ENCODE measurements around the gene USP9X.

The USP9X gene

DNA sequence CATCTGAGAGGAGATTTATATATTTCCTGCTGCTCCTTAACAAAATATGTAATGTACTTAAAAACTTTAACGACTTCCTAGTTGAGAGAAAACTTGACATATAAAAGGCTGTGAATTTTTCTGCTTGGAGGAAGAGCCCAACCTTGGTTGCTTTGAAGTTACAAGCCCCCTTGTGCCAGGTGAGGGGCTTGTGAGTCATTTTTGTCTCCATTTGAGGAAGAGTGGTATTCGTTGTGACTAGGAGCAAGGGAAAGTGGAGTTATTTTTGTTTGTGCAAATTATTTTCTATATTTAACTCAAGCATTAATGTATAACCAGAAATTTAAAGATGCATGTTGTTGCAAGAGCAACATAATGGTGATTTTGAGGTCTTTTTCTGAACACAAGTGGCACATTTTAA lies 149.7 kb downstream of the USP9X start:
- Histone ChIP-seq H3K36me3 (peaks cover 32% of the 10 kb centered on the region), H3K27me3 (no peaks in the 10 kb centered on the region), H3K4me1 (ENCODE audit: control insufficient read depth in 1 of 2, insufficient read depth in 1 of 2, low read depth in 1 of 2, low read length in 1 of 2) (peaks cover 21 to 23% of the 10 kb centered on the region in 2 experiments), H3K9me3 (no peaks in the 10 kb centered on the region), H3K4me3 (ENCODE audit: low read depth in 1 of 2, low read length in 1 of 2) (no peak overlapping the region), H3K27ac (peak overlapping the region; percentile 20)
- TF ChIP-seq, protein P1, sequence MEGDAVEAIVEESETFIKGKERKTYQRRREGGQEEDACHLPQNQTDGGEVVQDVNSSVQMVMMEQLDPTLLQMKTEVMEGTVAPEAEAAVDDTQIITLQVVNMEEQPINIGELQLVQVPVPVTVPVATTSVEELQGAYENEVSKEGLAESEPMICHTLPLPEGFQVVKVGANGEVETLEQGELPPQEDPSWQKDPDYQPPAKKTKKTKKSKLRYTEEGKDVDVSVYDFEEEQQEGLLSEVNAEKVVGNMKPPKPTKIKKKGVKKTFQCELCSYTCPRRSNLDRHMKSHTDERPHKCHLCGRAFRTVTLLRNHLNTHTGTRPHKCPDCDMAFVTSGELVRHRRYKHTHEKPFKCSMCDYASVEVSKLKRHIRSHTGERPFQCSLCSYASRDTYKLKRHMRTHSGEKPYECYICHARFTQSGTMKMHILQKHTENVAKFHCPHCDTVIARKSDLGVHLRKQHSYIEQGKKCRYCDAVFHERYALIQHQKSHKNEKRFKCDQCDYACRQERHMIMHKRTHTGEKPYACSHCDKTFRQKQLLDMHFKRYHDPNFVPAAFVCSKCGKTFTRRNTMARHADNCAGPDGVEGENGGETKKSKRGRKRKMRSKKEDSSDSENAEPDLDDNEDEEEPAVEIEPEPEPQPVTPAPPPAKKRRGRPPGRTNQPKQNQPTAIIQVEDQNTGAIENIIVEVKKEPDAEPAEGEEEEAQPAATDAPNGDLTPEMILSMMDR (IDR thresholded peaks at IDR 0.05), result no peak

DNA sequence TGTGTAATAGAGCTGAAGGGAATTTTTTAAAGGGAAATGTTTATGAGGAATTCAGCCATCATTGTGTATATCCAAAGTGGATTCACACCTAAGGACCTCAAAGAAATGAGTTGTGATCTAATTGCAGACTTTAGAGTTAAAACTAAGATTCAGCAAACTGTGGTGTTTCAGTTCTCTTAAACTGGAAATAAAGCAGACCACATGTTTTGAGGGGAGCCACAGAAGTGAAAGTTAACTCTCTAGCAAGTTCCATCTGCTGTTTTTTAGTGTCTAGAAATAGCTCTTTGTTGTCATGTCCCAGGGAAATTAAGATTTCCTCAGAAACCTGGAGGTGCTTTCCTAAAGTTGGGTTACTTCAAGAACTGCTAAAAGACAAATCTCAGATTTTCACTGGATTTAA lies 151.4 kb downstream of the USP9X start:
- Histone ChIP-seq H3K4me3 (ENCODE audit: low read depth in 1 of 2, low read length in 1 of 2) (no peak overlapping the region), H3K36me3 (peaks cover 19% of the 10 kb centered on the region), H3K4me1 (ENCODE audit: control insufficient read depth in 1 of 2, insufficient read depth in 1 of 2, low read depth in 1 of 2, low read length in 1 of 2) (peaks cover 34 to 36% of the 10 kb centered on the region in 2 experiments), H3K27ac (peak overlapping the region; percentile 15), H3K27me3 (no peaks in the 10 kb centered on the region), H3K9me3 (no peaks in the 10 kb centered on the region)
- TF ChIP-seq, protein P1 (IDR thresholded peaks at IDR 0.05), result no peak

DNA sequence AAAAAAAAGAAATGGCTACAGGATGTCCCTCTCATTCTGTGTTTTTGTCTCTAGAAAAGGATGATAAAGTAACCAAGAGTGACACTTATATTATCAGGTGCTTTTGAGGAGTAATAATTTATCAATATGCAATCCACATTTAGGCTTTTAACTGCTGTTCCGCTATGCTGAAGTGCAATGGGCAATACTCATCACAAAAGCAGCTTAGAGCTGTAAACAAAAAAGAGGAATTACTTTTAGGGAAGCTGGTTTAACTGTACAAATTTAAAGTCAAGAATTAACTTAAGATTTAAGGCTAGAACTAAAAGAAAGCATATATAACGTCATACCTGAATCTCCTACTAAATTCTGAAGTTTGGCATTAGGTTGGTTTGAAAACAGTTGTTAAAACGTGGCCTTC lies 155.3 kb downstream of the USP9X start:
- Histone ChIP-seq H3K27ac (peak overlapping the region; percentile 90), H3K4me3 (ENCODE audit: low read depth in 1 of 2, low read length in 1 of 2) (no peak overlapping the region), H3K27me3 (no peaks in the 10 kb centered on the region), H3K9me3 (no peaks in the 10 kb centered on the region), H3K4me1 (ENCODE audit: control insufficient read depth in 1 of 2, insufficient read depth in 1 of 2, low read depth in 1 of 2, low read length in 1 of 2) (peaks cover 34 to 36% of the 10 kb centered on the region in 2 experiments), H3K36me3 (no peaks in the 10 kb centered on the region)
- TF ChIP-seq, protein P1 (IDR thresholded peaks at IDR 0.05), result no peak

DNA sequence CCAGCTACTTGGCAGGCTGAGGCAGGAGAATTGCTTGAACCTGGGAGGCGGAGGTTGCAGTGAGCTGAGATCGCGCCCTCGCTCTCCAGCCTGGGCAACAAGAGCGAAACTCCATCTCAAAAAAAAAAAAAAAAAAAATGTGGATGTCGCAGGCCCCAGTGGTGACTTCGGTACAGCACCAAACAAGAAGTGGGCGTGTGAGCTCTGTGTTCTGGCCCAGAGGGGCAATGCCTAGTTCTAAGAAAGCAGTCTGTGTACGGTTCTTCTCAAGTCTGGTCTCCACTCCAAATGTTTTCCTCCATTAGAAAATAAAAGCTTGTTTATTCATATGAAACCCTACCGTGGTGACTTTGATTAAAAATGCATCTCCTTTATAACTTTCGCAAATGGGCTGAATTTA lies 156.7 kb downstream of the USP9X start:
- H3K27ac ChIP-seq, result no peak overlapping the region
- peaks cover 34 to 36% of the 10 kb centered on the region in 2 experiments for H3K4me1 ChIP-seq (ENCODE audit: control insufficient read depth in 1 of 2, insufficient read depth in 1 of 2, low read depth in 1 of 2, low read length in 1 of 2)
- H3K36me3 ChIP-seq, result no peaks in the 10 kb centered on the region
- TF ChIP-seq, protein P1 (IDR thresholded peaks at IDR 0.05), result no peak
- no peaks in the 10 kb centered on the region for H3K27me3 ChIP-seq
- no peaks in the 10 kb centered on the region for H3K9me3 ChIP-seq
- H3K4me3 ChIP-seq (ENCODE audit: low read depth in 1 of 2, low read length in 1 of 2), result no peak overlapping the region

DNA sequence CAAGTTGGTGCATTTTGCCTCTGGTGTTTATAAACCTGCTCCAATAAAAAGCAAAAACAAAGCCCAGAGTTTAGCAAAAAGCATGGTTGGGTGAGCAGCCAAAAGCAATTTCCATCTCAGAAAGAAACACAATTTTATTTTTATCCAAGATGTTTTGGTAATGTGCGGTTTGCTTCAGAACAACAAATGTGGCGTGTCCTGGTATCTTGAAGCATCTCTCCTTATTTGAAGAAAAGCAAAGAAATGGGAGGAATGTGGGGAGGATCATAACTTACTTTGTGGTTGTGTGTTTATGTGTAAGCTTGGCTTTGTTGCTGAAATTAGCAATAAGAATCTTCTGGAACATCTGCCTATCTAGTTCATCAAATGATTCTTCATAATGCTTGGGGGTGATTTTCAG lies 160.4 kb downstream of the USP9X start:
- H3K27me3 ChIP-seq, result no peaks in the 10 kb centered on the region
- H3K9me3 ChIP-seq, result no peaks in the 10 kb centered on the region
- H3K36me3 ChIP-seq, result no peaks in the 10 kb centered on the region
- no peak overlapping the region for H3K27ac ChIP-seq
- TF ChIP-seq, protein P1 (IDR thresholded peaks at IDR 0.05), result no peak
- H3K4me3 ChIP-seq (ENCODE audit: low read depth in 1 of 2, low read length in 1 of 2), result no peak overlapping the region
- peaks cover 7 to 8% of the 10 kb centered on the region in 2 experiments for H3K4me1 ChIP-seq (ENCODE audit: control insufficient read depth in 1 of 2, insufficient read depth in 1 of 2, low read depth in 1 of 2, low read length in 1 of 2)

DNA sequence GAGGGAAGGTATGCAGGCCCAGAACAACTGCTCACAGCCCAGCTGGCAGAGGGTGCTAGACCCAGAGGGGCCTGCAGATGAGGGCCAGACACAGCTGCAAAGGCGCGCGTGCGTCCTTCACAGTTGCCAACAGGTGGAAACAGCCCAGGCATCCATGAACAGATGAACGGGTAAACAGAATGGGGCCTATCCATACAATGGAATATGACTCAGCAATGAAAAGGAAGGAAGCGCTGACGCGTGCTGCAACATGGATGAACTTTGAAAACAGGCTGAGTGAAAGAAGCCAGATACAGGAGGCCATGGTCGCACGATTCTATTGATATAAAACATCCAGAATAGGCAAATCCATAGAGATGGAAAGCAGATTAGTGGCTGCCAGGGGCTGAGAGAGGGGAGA lies 165.6 kb downstream of the USP9X start:
- Histone ChIP-seq H3K4me1 (ENCODE audit: control insufficient read depth in 1 of 2, insufficient read depth in 1 of 2, low read depth in 1 of 2, low read length in 1 of 2) (peaks cover 9 to 10% of the 10 kb centered on the region in 2 experiments), H3K36me3 (no peaks in the 10 kb centered on the region), H3K4me3 (ENCODE audit: low read depth in 1 of 2, low read length in 1 of 2) (no peak overlapping the region), H3K27me3 (no peaks in the 10 kb centered on the region), H3K9me3 (no peaks in the 10 kb centered on the region), H3K27ac (no peak overlapping the region)
- TF ChIP-seq, protein P1 (IDR thresholded peaks at IDR 0.05), result no peak

All from neutrophil (primary cell).